Endothelial cell of umbilical vein (primary cell): Measurements from ENCODE around the gene TAS2R41. TPM values are rescaled to one million over a fixed set of nuclear protein-coding genes. Genes with fewer than 3 reads are reported as not detected.

Source experiments
- BruUV-seq: library from RNA; stranded (reverse); fragments of 400-500 nt; replicated peaks from 2 replicates; lab custom pipeline; 2021; lab: Mats Ljungman, UMichigan
- CTCF ChIA-PET: fragments of 300-600, 350-600 bp; sonication (Branson Sonifier 250); formaldehyde crosslinking; loops from one replicate; lab custom pipeline; 2021; ENCODE audit warnings: antibody characterized with exemption, inconsistent platforms; lab: Charles Lee
- POLR2A ChIA-PET: fragments of 300-600, 350-600 bp; sonication (Branson Sonifier 250); formaldehyde crosslinking; loops from one replicate; lab custom pipeline; 2021; ENCODE audit warnings: antibody characterized with exemption, inconsistent platforms; lab: Charles Lee
- DNase-seq: peaks from one replicate; pipeline ENCODE4 v3.0.0-alpha.2; 2011; ENCODE audit warnings: low read depth, low spot score
- FAIRE-seq: peaks from 2 replicates; lab custom pipeline; 2011; peaks lifted over from hg19 to GRCh38; lab: Jason Lieb, UNC
- H2AFZ ChIP-seq: 2 replicates; pipeline ENCODE4 v1.6.0; 2012; ENCODE audit warnings: low read depth, low read length, control low read depth, inconsistent platforms
- H3K27ac ChIP-seq: 2 replicates; pipeline ENCODE4 v1.5.1; 2011; ENCODE audit warnings: low read depth, mild to moderate bottlenecking, control low read depth, low read length, moderate library complexity; ENCODE audit not compliant: insufficient read depth
- H3K27me3 ChIP-seq, 2 experiments: 2 replicates each; pipeline versions ENCODE4 v1.6.0 to v1.6.1; 2011; ENCODE audit warnings: low read length in 2 of 2, mixed read lengths in 1 of 2; ENCODE audit not compliant: control insufficient read depth in 2 of 2, insufficient read depth in 2 of 2
- H3K36me3 ChIP-seq, 2 experiments: 2 replicates in 1 of 2; 3 replicates in 1 of 2; pipeline ENCODE4 v1.5.1; 2011; ENCODE audit warnings: low read length in 2 of 2, mild to moderate bottlenecking in 1 of 2, moderate library complexity in 1 of 2; ENCODE audit not compliant: control insufficient read depth in 2 of 2, insufficient read depth in 2 of 2; ENCODE audit errors: extremely low read depth in 1 of 2
- H3K4me1 ChIP-seq: 3 replicates; pipeline ENCODE4 v1.5.1; 2011; ENCODE audit warnings: mild to moderate bottlenecking, low read length; ENCODE audit not compliant: control insufficient read depth, insufficient read depth; ENCODE audit errors: extremely low read depth
- H3K4me2 ChIP-seq: 2 replicates; pipeline ENCODE4 v1.6.1; 2011; ENCODE audit warnings: low read length, control low read depth, mixed read lengths; ENCODE audit not compliant: insufficient read depth
- H3K4me3 ChIP-seq, 3 experiments: fragments of 200-600 bp in 1 of 3; sonication (generic), shearing (Covaris generic) in 1 of 3; replicated peaks in 1 of 3; 2 replicates each; pipeline ENCODE4 v1.5.1; 2011 to 2016; ENCODE audit warnings: control low read depth in 3 of 3, low read length in 3 of 3, mild to moderate bottlenecking in 2 of 3, inconsistent platforms in 1 of 3, low read depth in 1 of 3, moderate library complexity in 1 of 3; ENCODE audit not compliant: insufficient read depth in 1 of 3
- H3K79me2 ChIP-seq: 2 replicates; pipeline ENCODE4 v1.6.0; 2012; ENCODE audit warnings: low read length, inconsistent platforms; ENCODE audit not compliant: control insufficient read depth, insufficient read depth
- H3K9ac ChIP-seq: replicated peaks from 2 replicates; pipeline ENCODE3; 2011; ENCODE audit warnings: low read length, control low read depth; ENCODE audit not compliant: insufficient read depth; ENCODE audit errors: extremely low read depth
- H3K9me1 ChIP-seq: replicated peaks from 3 replicates; pipeline ENCODE4 v1.6.0; 2011; ENCODE audit warnings: mild to moderate bottlenecking, low read length; ENCODE audit not compliant: control insufficient read depth, insufficient read depth; ENCODE audit errors: extremely low read depth
- H3K9me3 ChIP-seq: replicated peaks from 2 replicates; pipeline ENCODE4 v1.5.1; 2012; ENCODE audit warnings: low read length, inconsistent platforms; ENCODE audit not compliant: control insufficient read depth, insufficient read depth
- H4K20me1 ChIP-seq: replicated peaks from 2 replicates; pipeline ENCODE3; 2011; ENCODE audit warnings: mild to moderate bottlenecking, low read length; ENCODE audit not compliant: control insufficient read depth, insufficient read depth; ENCODE audit errors: extremely low read depth
- CTCF ChIP-seq, 2 donors: IDR thresholded peaks; 1 replicate in 1 of 2; 2 replicates in 1 of 2; pipeline ENCODE4 v1.5.1; 2011; ENCODE audit warnings: low read length in 2 of 2, mild to moderate bottlenecking in 2 of 2, moderate library complexity in 2 of 2, control low read depth in 1 of 2, inconsistent platforms in 1 of 2, low read depth in 1 of 2; ENCODE audit not compliant: insufficient read depth in 1 of 2; ENCODE audit errors: extremely low read depth in 1 of 2
- EZH2 ChIP-seq: IDR thresholded peaks from 2 replicates; pipeline ENCODE4 v1.6.1; 2012; ENCODE audit warnings: borderline replicate concordance, low read depth, mild to moderate bottlenecking, moderate library complexity, low read length, inconsistent platforms; ENCODE audit not compliant: severe bottlenecking
- FOS ChIP-seq: IDR thresholded peaks from 2 replicates; pipeline ENCODE4 v1.6.1; 2011; ENCODE audit warnings: mild to moderate bottlenecking, low read length, moderate library complexity, borderline replicate concordance; ENCODE audit not compliant: insufficient read depth
- GATA2 ChIP-seq: IDR thresholded peaks from 2 replicates; pipeline ENCODE4 v1.7.0; 2011; ENCODE audit warnings: low read depth, mild to moderate bottlenecking, moderate library complexity, mixed read lengths, low read length; ENCODE audit not compliant: insufficient read length, insufficient read depth
- JUN ChIP-seq: IDR thresholded peaks from 2 replicates; pipeline ENCODE4 v1.6.1; 2011; ENCODE audit warnings: borderline replicate concordance, low read depth; ENCODE audit not compliant: insufficient read length, insufficient read depth
- MAX ChIP-seq: IDR thresholded peaks from 2 replicates; pipeline ENCODE4 v1.6.1; 2011; ENCODE audit not compliant: insufficient read depth, insufficient read length
- MYC ChIP-seq: IDR thresholded peaks from one replicate; pipeline ENCODE4 v1.6.1; 2011; ENCODE audit warnings: mild to moderate bottlenecking, low read depth, low read length
- POLR2A ChIP-seq: IDR thresholded peaks from 2 replicates; pipeline ENCODE4 v1.6.1; 2012; ENCODE audit warnings: low read depth, mild to moderate bottlenecking, control low read depth, low read length
- POLR2AphosphoS5 ChIP-seq: IDR thresholded peaks from 2 replicates; pipeline ENCODE4 v1.6.1; 2012; ENCODE audit warnings: low read depth, mild to moderate bottlenecking, control low read depth, low read length, moderate library complexity; ENCODE audit not compliant: insufficient read depth
- dilution Hi-C: fragments of 300-500 bp; cut with MboI; formaldehyde crosslinking; loops from one replicate; pipeline ENCODE4 v1.15.0; 2019; ENCODE audit warnings: low sequenced_read_pairs; ENCODE audit not compliant: extremely low pct_ligation_motif_present
- intact Hi-C: fragments of 100-400 bp; cut with micrococcal nuclease; formaldehyde crosslinking; loops from one replicate; pipeline ENCODE4 v1.10.0; 2022
- polyA plus RNA-seq, 4 experiments: library from polyadenylated mRNA; depleted of rRNA in 3 of 4; stranded (reverse) in 3 of 4; unstranded in 1 of 4; fragments of >200 nt; gene quantifications; 2 replicates each; pipeline versions ENCODE4 v1.2.1 to v1.2.3, GENCODE V29; 2011 to 2012; ENCODE audit warnings: missing spikeins in 1 of 4
- total RNA-seq: library from RNA; stranded (reverse); gene quantifications from 2 replicates; pipeline ENCODE4 v1.2.3, GENCODE V29; 2021

The TAS2R41 gene
- total and polyA plus RNA-seq, 2 donors (not counting 3 experiments of a cell fraction or from before 2014, with no cell fraction given), result not detected

GRCh38 chr7:143433759-143434158 is 43.9 kb upstream of the TAS2R41 start:
- Histone ChIP-seq H4K20me1 (no peaks in the 10 kb centered on the region), H3K9me3 (no peaks in the 10 kb centered on the region), H3K9me1 (no peaks in the 10 kb centered on the region), H3K27ac (no peak overlapping the region), H3K4me2 (peak overlapping the region; percentile 65), H3K36me3 (no peaks in the 10 kb centered on the region), H3K79me2 (no peaks in the 10 kb centered on the region), H3K4me3 (no peak overlapping the region), H3K9ac (no peak overlapping the region), H2AFZ (no peak overlapping the region), H3K4me1 (peaks cover 36% of the 10 kb centered on the region), H3K27me3 (no peaks in the 10 kb centered on the region)
- no TSS peak for BruUV-seq
- FAIRE-seq, result peak; percentile 42
- intact Hi-C loops, result loop anchor here (2.0 kb wide), 2 partner anchors 39 to 65 kb away; no protein-coding TSS in a partner anchor
- dilution Hi-C loops, result no loop called here
- ChIA-PET POLR2A (no interaction called here), CTCF (interaction anchor here (1.6 to 2.0 kb wide), 5 partner anchors 16 to 193 kb away, joined by 4 to 6 read pairs (median 5); no protein-coding TSS in a partner anchor)
- DNase-seq, result peak; percentile 82
- TF ChIP-seq GATA2, result peak; percentile 57
- no peak for TF ChIP-seq POLR2A
- no peak for TF ChIP-seq MYC

- DNase-seq, result no peak
- no peaks in the 10 kb centered on the region for H4K20me1 ChIP-seq
- no peaks in the 10 kb centered on the region for H3K9me1 ChIP-seq
- peaks cover 36% of the 10 kb centered on the region for H3K4me1 ChIP-seq
- intact Hi-C loops (no loop called here), dilution Hi-C loops (no loop called here)
- no peak overlapping the region for H3K4me2 ChIP-seq
- no peaks in the 10 kb centered on the region for H3K36me3 ChIP-seq
- no peak for FAIRE-seq
- POLR2A ChIA-PET, result no interaction called here
- H3K27ac ChIP-seq, result no peak overlapping the region
- no peaks in the 10 kb centered on the region for H3K79me2 ChIP-seq
- no peak overlapping the region for H3K4me3 ChIP-seq
- BruUV-seq, result no TSS peak
- H3K27me3 ChIP-seq, result no peaks in the 10 kb centered on the region
- no peak overlapping the region for H2AFZ ChIP-seq
- H3K9ac ChIP-seq, result no peak overlapping the region
- CTCF ChIA-PET, result interaction anchor here (1.6 to 2.0 kb wide), 4 partner anchors 17 to 70 kb away, joined by 4 to 6 read pairs (median 5); no protein-coding TSS in a partner anchor
- TF ChIP-seq POLR2A (no peak), EZH2 (no peak), MAX (no peak), FOS (no peak), CTCF (IDR thresholded peaks at IDR 0.05; ENCODE audit: extremely low read depth in 1 of 2, insufficient read depth in 1 of 2, low read depth in 1 of 2, low read length in 2 of 2) (no peak), JUN (no peak), GATA2 (no peak), POLR2AphosphoS5 (no peak)
- no peaks in the 10 kb centered on the region for H3K9me3 ChIP-seq
Measured at GRCh38 chr7:143434660-143435059, 43.0 kb upstream of the TAS2R41 start.
